Chondrocyte (in vitro differentiated cells): ENCODE measurements around the gene EPB41L4A. TPM values are rescaled to one million over a fixed set of nuclear protein-coding genes. Genes with fewer than 3 reads are reported as not detected.

Source experiments
- DNase-seq: peaks from one replicate; pipeline ENCODE4 v3.0.0; 2021; ENCODE audit warnings: mixed read lengths, low spot score
- H3K27ac Mint-ChIP-seq: one replicate; pipeline ENCODE4 v1.8.0; 2021; ENCODE audit warnings: mild to moderate bottlenecking, moderate library complexity, mixed read lengths; ENCODE audit not compliant: unreplicated experiment
- H3K27me3 Mint-ChIP-seq: 2 replicates; pipeline ENCODE4 v1.8.0; 2021; ENCODE audit warnings: low read depth, mixed read lengths
- H3K36me3 Mint-ChIP-seq: 2 replicates; pipeline ENCODE4 v1.8.0; 2021; ENCODE audit warnings: low read depth, mixed read lengths
- H3K4me1 Mint-ChIP-seq: 2 replicates; pipeline ENCODE4 v1.8.0; 2021; ENCODE audit warnings: low read depth, mild to moderate bottlenecking, mixed read lengths
- H3K4me3 Mint-ChIP-seq: one replicate; pipeline ENCODE4 v1.8.0; 2021; ENCODE audit warnings: mild to moderate bottlenecking, moderate library complexity, mixed read lengths; ENCODE audit not compliant: unreplicated experiment
- H3K9me3 Mint-ChIP-seq: 2 replicates; pipeline ENCODE4 v1.8.0; 2021; ENCODE audit warnings: low read depth, mixed read lengths
- total RNA-seq: library from RNA; stranded (reverse); gene quantifications from 3 replicates; pipeline ENCODE4 v1.2.1, GENCODE V29; 2021
- TF ChIP-seq, protein P1 (sequence below): fragments of 200-600 bp; sonication (generic); IDR thresholded peaks from 2 replicates; pipeline ENCODE4 v1.5.0; 2021; ENCODE audit warnings: antibody characterized with exemption, mild to moderate bottlenecking, moderate library complexity

EPB41L4A gene
- total RNA-seq, 1 donor from 2014 or later, result 3.9 TPM

DNA sequence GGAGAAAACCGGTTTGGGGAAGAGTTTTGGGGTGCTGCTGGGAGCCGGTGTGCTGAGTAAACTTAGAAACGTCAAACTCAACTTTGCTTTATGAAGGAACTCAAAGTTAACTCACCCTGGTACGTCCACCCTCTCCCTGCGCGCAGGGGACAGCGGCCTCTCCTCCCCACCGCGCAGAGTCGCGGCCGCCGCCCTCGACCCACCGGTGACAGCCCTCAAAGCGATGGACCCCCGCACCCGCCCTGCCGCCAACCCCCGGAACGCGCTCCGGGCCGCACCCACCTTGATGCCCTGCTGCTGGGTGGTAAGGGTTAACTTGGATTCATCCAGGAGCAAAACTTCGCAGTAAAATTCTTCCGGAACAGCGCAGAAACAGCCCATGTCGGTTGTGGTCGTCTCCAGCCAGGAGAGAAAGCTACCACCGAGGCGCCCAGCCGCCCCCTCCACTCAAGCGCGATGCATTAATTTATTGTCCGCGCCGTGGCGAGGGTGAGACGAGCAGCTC, 366 bp downstream of the EPB41L4A start:
- Mint-ChIP-seq H3K4me1 (peaks cover 12% of the 10 kb centered on the region), H3K27ac (no peak overlapping the region), H3K36me3 (no peaks in the 10 kb centered on the region), H3K4me3 (peak overlapping the region; percentile 71), H3K27me3 (peaks cover 24% of the 10 kb centered on the region), H3K9me3 (no peaks in the 10 kb centered on the region)
- TF ChIP-seq, protein P1, sequence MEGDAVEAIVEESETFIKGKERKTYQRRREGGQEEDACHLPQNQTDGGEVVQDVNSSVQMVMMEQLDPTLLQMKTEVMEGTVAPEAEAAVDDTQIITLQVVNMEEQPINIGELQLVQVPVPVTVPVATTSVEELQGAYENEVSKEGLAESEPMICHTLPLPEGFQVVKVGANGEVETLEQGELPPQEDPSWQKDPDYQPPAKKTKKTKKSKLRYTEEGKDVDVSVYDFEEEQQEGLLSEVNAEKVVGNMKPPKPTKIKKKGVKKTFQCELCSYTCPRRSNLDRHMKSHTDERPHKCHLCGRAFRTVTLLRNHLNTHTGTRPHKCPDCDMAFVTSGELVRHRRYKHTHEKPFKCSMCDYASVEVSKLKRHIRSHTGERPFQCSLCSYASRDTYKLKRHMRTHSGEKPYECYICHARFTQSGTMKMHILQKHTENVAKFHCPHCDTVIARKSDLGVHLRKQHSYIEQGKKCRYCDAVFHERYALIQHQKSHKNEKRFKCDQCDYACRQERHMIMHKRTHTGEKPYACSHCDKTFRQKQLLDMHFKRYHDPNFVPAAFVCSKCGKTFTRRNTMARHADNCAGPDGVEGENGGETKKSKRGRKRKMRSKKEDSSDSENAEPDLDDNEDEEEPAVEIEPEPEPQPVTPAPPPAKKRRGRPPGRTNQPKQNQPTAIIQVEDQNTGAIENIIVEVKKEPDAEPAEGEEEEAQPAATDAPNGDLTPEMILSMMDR, result no peak
- no peak for DNase-seq

DNA sequence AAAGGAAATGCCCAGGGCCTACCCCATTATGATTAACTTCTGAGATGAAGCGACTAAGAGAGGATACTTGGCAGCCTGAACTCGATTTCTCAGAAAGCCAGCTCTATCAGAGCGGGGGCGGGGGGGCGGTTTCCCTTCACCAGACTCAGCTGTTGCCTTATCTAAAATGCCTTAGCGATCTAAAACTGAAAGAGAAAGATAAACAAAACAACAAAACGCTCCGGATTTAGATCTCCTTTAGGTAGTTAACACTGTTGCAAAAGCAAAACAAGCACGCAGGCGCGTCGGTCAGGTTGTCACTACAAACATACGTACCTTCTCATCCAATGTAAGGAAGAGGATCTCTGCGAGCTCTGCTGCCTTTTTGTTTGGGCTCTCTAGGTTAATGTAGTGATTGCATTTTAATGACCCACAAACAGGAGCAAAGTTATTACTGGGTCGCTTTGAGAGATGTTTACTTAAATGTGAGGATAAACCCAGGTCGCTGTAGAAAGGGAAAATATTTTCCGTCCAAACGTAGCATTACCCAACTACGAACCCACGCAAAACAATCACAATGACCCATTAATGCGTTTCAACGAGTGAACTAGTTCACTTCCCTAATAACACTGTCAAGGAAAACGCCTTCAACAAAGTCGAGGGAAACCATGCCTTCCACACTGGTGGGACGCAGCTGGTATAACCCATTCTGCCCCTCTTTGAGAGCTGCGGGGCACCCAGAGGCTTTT, 982 bp downstream of the EPB41L4A start:
- no peak for DNase-seq
- TF ChIP-seq, protein P1, result no peak
- peak overlapping the region; percentile 71 for H3K4me3 Mint-ChIP-seq
- peaks cover 12% of the 10 kb centered on the region for H3K4me1 Mint-ChIP-seq
- H3K27me3 Mint-ChIP-seq, result peaks cover 25% of the 10 kb centered on the region
- no peaks in the 10 kb centered on the region for H3K9me3 Mint-ChIP-seq
- H3K27ac Mint-ChIP-seq, result no peak overlapping the region
- no peaks in the 10 kb centered on the region for H3K36me3 Mint-ChIP-seq

DNA sequence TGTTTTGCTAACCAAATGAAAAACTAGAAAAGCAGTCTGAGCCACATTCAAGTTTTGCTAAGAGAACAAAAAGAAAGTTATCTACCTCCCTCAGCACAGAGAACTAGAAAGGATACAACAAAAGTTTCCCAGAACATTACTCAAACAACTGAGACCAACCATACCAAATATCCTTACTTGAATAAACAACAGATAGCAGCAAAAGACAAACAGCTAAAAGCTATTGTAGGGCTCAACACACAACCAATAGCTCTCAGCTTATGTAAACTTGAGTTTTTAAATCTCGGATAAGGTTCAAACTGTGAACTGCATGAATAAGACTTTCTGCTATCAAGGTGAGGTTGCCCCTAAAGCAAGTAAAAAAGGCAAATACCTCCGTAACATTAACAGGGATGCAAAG, 3.5 kb downstream of the EPB41L4A start:
- H3K4me3 Mint-ChIP-seq, result no peak overlapping the region
- H3K27ac Mint-ChIP-seq, result no peak overlapping the region
- no peaks in the 10 kb centered on the region for H3K36me3 Mint-ChIP-seq
- peaks cover 10% of the 10 kb centered on the region for H3K27me3 Mint-ChIP-seq
- TF ChIP-seq, protein P1, result no peak
- H3K4me1 Mint-ChIP-seq, result peaks cover 15% of the 10 kb centered on the region
- no peak for DNase-seq
- H3K9me3 Mint-ChIP-seq, result no peaks in the 10 kb centered on the region

DNA sequence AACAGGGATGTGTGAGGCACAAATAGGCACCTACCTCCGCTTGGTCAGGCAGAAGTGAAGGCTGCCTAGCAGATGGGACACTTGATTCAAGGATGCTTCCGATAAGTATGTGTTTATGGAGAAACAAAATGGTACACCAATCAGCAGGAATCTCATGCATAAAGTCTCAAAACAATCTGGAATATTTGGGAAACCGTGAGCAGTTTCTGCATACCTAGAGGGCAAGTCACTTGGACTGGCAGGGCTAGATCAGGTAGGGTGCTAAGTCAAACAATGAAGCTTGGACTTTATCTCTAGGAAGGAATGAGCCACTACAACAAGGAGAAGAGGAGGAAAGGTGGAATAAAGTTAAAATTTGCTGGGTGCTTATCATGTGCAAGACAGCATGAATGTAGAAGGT, 5.5 kb downstream of the EPB41L4A start:
- no peaks in the 10 kb centered on the region for H3K36me3 Mint-ChIP-seq
- H3K27me3 Mint-ChIP-seq, result peaks cover 8% of the 10 kb centered on the region
- DNase-seq, result no peak
- no peak overlapping the region for H3K4me3 Mint-ChIP-seq
- peaks cover 12% of the 10 kb centered on the region for H3K4me1 Mint-ChIP-seq
- TF ChIP-seq, protein P1, result no peak
- H3K9me3 Mint-ChIP-seq, result no peaks in the 10 kb centered on the region
- no peak overlapping the region for H3K27ac Mint-ChIP-seq

DNA sequence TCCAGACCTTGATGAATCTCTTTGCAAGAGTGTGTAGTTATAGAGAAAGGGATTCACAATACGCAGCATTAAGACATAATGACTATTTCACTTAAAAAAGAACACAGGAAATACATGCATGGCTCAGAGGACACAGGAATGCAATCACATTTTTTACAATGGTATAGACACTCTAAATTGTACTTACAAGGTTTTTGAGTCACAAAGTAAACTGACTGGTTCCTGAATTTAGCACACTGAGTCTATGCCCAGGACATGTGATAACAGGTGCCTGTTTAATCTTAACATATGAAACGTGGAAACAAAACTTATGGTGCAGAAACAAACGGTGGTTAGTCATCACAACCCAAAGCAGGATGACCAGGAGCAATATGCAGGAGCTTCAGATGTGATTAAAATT, 6.7 kb downstream of the EPB41L4A start:
- H3K36me3 Mint-ChIP-seq, result no peaks in the 10 kb centered on the region
- H3K27me3 Mint-ChIP-seq, result peaks cover 8% of the 10 kb centered on the region
- H3K4me3 Mint-ChIP-seq, result no peak overlapping the region
- peaks cover 6% of the 10 kb centered on the region for H3K4me1 Mint-ChIP-seq
- no peak for DNase-seq
- no peaks in the 10 kb centered on the region for H3K9me3 Mint-ChIP-seq
- no peak overlapping the region for H3K27ac Mint-ChIP-seq
- TF ChIP-seq, protein P1, result no peak
